T-helper 2 cell treated with Interferon-gamma antibody and Interleukin-4, amounts not matched to agents 100 ng/mL and 5 ng/mL, for 36 hours (primary cell): ENCODE results near the gene AMZ1. TPM values are rescaled to one million over a fixed set of nuclear protein-coding genes. Genes with fewer than 3 reads are reported as not detected.
"Not testable (repeated sequence)": the region's sequence is repeated elsewhere in the genome, so short reads cannot be mapped to it uniquely, and the experiment has no call there.

ENCODE experiments used
- intact Hi-C: fragments of 100-400 bp; cut with micrococcal nuclease; formaldehyde crosslinking; loops from one replicate; pipeline ENCODE4 v1.15.1; 2023
- total RNA-seq: library from RNA; stranded (reverse); gene quantifications from 2 replicates; pipeline ENCODE4 v1.2.3, GENCODE V29; 2022

Gene AMZ1
- total RNA-seq, 1 donor from 2014 or later = 0.11 TPM

DNA sequence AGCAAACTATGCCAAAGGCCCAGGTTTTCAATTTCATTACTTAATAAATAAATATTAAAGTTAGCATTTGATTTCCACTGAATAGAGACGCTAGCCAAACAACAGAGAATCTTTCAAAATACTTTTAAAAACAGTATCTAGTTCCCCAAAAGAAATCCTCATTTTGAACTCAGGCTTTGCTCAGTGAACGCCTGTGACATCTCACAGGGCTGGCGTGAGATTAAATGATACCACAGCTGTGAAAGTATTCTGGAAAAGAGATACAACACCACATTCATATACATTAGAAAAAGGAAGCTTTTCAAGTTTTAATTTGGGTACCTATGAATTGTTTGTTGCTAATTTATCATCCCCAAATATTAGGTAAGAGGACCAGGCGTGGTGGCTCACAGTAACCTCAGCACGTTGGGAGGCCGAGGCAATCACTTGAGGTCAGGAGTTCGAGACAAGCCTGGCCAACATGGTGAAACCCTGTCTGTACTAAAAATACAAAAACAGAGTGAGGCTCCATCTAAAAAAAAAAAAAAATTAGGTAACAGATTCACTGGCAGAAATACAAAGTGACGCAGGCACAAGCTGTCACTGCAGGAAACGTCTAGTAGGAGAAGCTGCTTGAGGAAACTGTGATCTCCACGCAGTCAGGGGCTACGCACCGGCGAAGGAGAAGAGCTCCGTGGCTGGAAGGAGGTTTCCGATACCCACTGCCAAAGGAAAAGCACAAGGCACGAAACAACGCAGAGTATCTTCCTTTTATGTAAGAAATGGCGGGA, 50.0 kb downstream of the AMZ1 start:
- intact Hi-C loops = no loop called here

DNA sequence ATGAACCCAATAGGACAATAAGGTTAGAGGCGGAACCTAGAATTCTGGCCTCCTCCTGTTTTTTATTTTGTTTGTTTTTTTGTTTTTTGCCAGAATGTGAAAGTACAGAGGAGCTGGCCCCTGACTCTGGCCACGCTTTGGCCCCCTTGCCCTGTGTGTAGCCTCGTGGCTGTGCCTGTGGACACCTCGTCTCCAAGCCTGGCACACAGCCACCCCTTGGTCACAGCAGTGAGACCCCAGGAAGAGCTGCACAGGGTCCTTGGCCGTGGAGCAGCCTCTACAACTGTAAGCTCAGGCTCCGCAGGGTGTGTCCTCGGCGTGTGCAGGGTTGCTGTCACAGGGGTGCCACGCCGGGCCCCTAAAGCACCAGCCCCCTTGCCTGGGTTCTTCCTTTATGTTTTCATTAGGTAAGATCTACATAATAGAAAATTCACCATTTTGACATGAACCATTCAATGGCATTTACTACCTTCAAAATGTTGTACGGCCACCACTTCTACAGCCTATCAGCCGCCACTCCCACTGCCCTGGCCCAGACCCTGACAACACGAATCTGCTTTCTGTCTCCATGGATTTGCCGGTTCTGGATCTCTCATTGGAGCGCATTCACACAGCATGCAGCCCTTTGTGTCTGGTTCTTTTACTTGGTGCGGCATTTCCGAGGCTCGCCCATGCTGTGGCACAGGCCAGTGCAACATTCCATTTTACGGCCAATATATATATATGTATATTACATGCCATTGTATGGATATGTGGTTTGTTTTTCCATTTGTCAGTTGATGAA, 51.0 kb downstream of the AMZ1 start:
- intact Hi-C loops = no loop called here

DNA sequence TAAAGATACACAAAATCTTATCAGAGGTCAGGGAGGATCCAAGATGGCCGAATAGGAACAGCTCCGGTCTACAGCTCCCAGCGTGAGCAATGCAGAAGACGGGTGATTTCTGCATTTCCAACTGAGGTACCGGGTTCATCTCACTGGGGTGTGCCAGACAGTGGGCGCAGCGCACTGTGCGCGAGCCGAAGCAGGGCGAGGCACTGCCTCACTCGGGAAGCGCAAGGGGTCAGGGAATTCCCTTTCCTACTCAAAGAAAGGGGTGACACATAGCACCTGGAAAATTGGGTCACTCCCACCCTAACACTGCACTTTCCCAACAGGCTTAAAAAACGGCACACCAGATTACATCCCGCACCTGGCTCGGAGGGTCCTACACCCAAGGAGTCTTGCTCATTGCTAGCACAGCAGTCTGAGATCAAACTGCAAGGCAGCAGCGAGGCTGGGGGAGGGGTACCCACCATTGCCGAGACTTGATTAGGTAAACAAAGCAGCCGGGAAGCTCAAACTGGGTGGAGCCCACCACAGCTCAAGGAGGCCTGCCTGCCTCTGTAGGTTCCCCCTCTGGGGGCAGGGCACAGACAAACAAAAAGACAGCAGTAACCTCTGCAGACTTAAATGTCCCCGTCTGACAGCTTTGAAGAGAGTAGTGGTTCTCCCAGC, 55.7 kb downstream of the AMZ1 start:
- intact Hi-C loops = not testable (repeated sequence)

DNA sequence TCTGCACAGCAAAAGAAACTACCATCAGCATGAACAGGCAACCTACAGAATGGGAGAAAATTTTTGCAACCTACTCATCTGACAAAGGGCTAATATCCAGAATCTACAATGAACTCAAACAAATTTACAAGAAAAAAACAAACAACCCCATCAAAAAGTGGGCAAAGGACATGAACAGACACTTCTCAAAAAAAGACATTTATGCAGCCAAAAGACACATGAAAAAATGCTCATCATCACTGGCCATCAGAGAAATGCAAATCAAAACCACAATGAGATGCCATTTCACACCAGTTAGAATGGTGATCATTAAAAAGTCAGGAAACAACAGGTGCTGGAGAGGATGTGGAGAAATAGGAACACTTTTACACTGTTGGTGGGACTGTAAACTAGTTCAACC, 60.7 kb downstream of the AMZ1 start:
- intact Hi-C loops = not testable (repeated sequence)

DNA sequence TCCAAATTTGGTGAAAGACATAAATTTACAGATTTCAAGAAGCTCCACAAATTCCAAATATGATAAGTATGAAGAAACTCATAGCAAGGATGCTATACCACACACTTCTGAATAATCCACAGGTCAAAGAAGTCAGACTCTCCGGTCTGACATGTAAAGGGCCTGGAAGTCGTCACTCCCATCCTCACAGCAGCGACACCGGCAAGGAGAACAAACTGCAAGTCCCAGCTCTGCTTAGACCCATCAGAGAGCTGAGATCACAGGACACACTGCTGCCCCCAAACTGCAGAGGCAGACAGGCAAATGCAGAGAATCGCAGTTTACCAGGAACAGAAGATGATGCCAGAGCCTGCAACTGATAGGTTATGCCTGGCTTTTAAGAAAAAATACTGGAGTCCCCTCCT, 62.0 kb downstream of the AMZ1 start:
- intact Hi-C loops = no loop called here

DNA sequence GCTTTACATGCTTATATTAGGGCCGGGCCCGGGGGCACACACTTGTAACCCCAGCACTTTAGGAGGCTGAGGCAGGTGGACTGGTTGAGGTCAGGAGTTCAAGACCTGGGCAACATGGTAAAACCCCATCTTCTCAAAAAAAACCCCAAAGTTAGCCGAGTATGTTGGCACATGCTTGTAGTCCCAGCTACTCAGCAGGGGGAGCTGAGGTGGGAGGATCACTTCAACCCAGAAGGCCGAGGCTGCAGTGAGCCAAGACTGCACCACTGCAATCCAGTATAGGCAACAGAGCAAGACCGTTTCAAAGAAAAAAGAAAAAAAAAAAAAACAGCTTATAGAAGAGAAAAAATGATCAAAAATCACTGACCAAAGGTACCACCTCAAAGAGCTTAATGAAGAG, 63.1 kb downstream of the AMZ1 start:
- intact Hi-C loops = no loop called here

DNA sequence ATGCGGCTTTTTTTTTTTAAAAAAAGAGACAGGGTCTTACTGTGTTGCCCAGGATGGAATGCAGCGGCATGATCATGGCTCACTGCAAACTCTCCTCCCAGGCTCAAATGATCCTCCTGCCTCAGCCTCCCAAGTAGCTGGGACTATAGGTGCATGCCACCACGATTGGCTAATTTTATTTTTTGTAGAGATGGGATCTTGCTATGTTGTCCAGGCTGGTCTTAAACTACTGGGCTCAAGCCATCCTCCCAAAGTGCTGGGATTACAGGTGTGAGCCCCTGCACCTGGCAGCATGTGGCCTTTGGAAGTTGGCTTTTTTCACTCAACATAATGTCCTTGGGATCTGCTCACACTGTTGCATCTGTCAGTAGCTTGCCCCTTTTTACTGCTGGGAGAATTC, 65.1 kb downstream of the AMZ1 start:
- intact Hi-C loops = no loop called here

DNA sequence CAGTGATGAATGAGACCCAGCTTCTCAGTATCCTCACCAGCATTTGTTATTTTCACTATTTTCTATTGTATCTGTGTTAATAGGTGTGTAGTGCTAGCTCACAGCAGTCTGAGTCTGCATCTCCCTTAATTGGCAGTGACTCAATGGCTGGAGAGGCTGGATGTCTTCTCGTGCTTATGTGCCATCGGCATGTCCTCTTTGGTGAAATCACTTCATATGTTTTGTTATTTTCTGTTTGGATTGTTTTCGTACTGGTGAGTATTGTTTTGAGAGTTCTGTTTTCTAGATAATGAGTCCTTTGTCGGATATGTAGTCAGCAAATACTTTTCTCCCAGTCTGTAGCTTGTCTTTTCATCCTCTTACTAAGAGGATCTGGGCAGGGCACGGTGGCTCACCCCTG, 66.1 kb downstream of the AMZ1 start:
- intact Hi-C loops = no loop called here

DNA sequence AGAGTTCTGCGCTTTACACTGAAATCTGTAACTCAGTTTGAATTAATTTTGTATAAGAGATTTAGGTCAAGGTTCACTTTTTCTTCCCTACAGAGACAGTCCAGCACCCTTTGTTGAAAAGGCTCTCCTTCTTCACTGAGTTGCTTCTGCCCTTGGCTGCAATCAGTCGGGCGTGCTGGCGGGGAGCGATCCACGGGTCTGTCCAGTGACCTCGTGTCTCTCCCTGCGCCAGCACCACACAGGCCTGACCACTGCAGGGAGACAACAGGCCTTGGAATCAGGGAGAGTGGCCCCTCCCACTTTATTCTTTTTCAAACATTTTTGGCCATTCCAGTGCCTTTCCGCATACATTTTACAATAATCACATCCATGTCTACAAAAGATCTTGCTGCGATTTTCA, 66.9 kb downstream of the AMZ1 start:
- intact Hi-C loops = loop anchor here (5.0 kb wide), 2 partner anchors 87 to 107 kb away; partner anchors contain the start of gene GNA12

DNA sequence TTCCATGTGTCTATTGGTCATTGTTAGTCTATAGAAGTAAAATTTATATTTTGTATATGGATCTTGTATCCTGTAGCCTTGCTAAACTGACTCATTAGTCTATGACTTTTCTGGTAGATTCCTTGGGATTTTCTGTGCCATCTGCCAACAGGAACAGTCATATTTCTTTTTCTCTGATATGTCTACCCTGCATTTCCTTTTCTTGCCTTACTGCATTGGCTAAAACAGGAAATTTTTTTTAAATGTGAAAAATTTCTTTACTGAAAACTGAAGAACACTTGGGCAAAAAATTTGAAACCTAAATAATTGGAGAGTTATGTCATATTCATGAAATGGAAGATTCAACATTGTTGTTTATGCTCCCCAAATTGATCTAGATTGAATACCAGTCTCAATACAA, 67.5 kb downstream of the AMZ1 start:
- intact Hi-C loops = loop anchor here (5.0 kb wide), 2 partner anchors 87 to 107 kb away; partner anchors contain the start of gene GNA12

DNA sequence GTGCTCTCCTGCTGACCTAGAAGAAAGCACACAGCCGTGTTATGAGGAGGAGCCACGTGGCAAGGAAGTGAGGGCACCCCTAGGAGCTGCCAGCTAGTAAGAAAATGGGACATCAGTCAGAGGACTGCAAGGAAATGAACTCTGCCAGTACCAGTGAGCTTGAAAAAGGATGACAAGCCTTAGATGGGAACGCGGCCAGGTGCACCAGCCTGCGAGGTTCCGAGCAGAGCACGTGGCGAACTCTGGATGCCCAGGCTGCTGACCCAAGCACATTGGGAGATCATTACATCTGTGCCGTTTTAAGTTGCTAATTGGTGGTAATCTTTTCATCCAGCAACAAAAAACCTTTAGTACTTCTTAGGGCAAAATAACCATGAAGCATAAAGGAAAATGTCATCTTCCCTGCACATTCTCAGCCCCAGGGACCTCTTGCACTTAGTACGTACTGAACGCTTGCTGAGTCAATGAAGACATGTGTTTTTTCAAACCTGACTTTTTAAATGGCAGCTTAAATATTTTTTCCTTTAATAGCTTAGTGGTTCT, 69.4 kb downstream of the AMZ1 start:
- intact Hi-C loops = loop anchor here (5.0 kb wide), 2 partner anchors 85 to 105 kb away; partner anchors contain the start of gene GNA12

DNA sequence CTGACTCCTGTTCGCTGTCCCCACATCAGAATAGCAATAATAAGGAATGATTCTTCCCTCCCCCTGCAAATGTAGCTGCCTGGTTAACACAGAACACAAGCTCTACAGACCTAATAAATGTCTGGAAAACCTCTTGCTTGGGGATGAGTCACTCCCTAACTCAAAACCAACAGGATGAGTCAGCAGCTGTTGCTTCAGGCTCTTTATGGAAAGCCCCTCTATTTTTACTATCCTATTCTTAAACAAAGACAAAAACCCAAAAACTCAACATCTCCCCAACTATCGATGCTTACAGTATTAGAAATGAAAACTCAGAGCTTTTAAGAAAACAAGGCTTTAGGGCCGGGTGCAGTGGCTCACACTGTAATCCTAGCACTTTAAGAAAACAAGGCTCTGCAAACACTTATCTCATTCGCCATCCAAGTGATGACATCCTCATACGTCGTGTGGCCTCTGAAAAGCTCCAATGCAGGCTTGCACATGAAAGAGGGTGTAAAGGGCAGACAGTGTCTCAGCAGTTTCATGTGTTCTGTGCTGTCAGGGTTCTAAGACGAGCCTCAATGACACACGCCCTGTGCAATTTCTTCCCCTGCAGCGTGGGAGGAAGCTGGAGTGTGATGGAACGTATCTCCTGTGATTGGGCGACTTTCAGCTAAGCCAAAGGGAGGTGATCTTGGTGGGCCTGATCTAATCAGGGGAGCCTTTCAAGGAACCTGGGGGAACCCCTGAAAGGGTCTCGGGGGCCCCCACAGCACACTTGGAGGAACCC, 70.1 kb downstream of the AMZ1 start:
- intact Hi-C loops = loop anchor here (2.0 to 5.0 kb wide), 3 partner anchors 41 to 104 kb away; partner anchors contain the start of gene GNA12

DNA sequence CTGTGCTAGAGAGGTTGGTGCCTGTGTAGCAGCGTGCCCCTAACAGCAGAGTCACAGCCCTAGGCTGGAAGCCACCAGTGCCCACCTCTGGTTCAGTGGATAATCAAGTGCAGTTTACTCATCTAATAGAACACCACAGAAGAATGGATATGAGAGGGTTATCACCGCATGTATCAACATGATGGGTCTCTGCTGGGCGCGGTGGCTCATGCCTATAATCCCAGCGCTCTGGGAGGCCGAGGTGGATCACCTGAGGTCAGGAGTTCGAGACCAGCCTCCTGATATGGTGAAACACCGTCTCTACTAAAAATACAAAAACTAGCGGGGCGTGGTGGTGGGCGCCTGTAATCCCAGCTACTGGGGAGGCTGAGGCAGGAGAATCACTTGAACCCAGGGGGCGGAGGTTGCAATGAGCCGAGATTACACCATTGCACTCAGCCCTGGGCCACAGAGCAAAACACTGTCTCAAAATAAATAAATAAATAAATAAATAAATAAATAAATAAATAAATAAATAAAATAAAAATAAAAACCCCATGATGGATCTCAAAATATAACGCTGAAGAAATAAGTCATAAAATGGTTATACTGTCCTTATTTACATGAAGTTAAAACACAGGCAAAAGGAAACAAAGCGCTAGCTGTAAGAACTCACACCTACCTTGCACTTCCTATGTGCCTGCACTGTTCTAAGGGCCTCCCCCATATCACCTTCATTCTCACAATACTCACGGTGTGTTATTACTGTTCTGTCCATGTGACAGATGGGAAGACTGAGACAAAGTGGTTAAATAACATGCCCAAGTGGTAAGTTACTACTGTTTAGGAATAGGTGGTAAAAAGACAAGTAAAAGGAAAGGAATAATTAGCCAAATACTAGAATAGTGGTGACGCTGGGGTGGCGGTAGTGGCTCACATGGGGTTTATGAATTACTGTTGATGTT, 70.9 kb downstream of the AMZ1 start:
- intact Hi-C loops = loop anchor here (2.0 to 5.0 kb wide), 3 partner anchors 42 to 103 kb away; partner anchors contain the start of gene GNA12

DNA sequence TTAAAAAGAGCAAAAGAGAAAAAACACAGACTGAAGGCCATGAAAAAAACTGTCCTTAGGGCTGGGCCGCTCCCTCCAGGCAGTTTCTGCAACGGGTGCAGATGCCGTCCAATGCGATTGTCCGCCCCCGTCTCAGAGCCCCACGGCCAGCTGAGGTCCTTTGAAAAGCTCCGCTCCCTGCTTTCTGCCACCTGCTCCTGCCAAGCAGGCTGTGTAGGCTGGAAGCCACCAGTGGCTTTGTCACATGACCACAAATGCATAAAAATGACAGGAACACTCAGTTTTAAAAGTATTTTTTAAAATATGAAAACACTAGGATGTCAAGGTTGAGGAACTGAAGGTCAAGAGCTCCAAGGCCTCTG, 71.7 kb downstream of the AMZ1 start:
- intact Hi-C loops = loop anchor here (2.0 to 5.0 kb wide), 3 partner anchors 43 to 103 kb away; partner anchors contain the start of gene GNA12

DNA sequence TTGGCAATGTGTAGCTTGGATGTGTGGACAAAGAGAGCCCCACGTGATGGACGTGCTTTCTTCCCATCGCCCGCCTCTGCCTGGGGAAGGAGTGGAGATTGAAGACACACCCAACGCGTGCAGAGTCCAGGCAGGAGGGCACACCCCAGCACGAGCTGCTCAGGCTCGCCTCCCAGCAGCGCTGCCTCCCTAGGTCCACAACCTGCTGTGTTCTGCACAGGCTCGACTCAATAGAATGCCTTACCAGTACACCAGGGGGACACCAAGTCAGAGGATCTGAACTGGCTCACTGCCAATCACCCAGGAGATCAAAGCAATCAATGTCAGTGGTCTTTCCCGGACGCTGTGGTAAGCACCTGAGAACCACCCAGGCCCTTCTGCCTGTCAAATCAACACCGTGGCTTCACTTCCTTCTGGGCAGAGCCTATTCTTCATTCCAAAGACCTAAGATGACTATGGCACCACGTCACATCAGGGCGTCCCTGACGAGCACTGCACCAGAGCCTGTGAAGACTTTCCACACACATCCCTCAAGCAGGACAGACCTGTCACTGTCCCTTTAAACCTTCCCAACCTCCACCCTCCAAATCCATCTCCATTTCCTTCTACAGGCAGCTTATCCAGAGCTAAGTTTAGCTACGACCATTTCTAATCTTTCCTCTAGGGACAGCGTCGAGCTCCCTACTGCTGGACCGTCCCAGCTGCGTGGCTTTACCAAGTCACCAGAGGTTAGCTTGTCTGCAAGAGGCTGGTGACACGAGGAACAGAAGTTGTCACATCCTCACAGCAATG, 72.3 kb downstream of the AMZ1 start:
- intact Hi-C loops = no loop called here

DNA sequence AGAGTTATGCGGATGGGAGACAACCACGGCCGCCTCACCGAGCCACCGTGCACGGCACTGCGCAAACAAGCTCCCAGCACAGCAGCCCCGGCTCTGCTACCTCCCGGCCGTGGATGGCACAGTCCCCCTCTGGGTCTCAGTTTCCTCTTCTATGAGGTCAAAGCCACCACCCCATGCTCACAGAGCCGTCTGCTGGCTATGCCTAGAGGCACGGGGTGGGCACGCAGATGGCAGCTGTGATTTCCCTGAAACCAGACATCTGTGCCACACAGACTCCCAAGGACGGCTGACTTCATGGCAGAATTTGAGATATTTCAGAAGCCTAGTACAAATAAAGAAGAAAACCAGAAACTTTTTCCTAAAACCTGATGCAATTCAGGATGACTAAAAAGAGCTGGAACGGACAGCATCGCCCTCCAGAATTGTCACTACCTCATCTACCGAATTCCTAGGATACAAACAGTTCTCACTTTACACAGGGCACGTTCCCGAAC, 73.2 kb downstream of the AMZ1 start:
- intact Hi-C loops = no loop called here

DNA sequence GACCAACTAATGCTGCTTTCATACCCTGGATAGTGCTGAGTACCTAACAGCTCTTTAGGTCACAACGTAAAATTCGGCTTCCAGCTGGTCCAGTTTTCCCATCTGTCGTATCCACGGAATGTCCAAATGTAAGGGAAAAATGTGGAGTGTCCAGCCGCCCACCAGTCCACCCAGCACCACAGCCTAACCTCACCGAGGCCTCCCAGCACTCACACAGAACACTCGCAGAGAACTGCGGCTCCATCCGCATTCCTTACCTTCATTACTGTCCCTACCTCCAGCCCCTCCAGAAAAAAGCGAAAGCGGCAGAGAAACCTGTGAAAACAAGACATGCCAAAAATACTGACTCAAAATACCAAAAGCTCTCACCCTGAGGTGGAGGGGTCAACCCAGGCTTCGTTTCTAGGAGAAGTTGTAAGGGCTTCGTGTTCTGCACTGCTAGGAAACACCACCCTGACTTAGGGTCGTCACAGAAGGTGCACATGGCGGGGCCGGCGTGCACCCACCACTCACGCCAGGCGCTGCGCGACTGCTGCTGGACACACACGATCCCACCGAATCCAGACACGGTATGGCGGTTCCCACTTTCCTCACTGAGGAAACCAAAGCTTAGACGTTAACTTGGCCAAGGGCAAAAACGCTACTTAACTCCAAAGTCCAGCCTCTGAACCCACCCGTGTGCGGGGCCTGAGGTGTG, 73.9 kb downstream of the AMZ1 start:
- intact Hi-C loops = no loop called here

DNA sequence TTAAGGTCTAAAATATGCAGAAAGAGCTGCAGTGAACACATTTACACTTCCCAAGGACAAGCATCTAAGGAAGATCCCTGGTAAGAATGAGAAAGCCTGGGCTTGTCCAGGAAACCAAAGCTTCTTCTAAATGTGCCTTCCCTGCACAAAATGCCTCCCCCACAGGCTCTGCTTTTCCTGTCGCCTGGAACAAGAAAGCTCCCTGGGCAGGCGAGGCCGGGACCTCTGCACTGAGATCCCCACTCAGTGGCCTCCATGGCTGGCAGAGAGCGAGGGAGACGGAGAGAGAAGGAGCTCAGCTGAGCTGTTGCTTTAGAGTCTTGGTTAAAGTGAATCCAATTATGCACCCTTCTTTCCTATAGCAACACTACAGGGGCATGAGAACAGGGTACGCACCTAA, 75.6 kb downstream of the AMZ1 start:
- intact Hi-C loops = no loop called here
